Astrocyte of the hippocampus (primary cell): ENCODE results near the gene PPL.

Experiments used
- DNase-seq: peaks from one replicate; pipeline ENCODE4 v3.0.0; 2011; ENCODE audit warnings: low read depth, low spot score

PPL gene

DNA sequence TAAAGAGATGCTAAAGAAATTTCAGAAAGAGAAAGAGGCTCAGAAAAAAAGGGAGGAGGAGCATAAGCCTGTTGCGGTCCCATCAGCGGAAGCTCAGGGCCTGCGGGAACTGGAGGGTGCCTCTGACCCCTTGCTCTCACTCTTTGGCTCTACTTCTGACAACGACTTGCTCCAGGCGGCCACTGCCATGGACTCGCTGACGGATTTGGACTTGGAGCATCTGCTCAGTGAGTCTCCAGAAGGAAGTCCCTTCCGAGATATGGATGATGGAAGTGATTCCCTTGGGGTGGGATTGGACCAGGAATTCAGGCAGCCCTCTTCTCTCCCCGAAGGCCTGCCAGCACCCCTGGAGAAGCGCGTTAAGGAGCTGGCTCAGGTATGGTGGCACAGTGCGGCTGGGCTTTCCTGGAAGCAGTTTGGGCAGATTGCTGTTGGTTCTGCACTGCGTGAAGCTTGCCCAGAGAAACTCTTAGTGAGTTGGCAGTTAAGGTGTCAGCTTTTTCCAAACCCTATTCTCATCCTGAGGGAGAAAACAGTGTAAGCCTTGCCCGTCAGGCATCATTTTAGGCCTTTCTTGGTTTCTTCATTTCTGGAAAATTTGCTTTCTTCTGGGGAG, 76.1 kb downstream of the PPL start:
- DNase-seq: no peak

DNA sequence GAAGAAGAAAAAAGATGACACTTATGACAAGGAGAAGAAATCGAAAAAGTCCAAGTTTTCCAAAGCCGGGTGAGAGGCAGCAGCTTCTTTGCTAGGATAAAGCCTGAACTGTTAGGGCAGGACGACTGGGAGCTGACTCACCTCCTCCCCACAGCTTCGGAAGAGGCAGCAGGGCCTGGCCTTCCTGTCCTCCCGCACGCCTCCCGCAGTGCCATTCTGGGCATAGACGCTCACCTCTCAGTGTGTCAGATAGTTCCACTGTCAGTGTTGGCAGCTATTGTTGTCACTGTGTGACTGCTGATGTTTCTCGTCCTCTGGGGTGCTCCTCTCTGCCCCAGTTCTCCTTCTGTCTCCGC, 77.1 kb downstream of the PPL start:
- DNase-seq: peak; percentile 64

DNA sequence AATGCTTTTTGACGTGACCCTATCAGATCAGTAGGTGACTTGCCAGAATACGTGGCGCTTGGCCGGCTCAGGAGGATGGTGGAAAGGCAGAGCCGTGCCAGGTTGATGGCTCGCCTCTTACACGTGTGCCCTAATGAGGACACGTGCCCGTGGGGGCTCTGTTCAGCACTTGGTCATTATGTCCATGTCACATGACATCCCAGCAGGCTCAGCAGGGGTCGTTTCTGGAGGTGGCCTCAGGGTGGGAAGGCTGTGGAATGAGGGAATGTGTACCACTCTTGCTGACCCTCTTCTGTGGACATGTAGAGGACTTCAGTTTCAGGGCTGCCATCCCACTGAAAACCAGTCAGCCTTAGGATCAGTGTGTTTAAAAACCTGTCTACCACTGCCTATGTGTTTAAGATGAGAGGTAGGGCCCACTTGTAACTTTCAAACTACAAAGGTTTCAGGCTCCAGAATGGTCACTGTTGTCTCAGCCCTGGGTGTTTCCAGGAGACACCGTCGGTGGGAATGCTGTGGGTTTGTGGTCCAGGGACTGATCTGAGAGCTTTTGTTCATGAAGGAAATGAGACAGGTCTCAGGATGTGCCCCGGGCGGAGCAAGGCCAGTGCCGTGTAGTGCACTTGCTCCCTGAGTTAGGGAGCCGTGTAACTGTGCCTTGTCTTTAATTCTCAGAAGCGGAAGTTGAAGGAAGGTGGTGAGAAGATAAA, 77.6 kb downstream of the PPL start:
- peak; percentile 56 for DNase-seq

DNA sequence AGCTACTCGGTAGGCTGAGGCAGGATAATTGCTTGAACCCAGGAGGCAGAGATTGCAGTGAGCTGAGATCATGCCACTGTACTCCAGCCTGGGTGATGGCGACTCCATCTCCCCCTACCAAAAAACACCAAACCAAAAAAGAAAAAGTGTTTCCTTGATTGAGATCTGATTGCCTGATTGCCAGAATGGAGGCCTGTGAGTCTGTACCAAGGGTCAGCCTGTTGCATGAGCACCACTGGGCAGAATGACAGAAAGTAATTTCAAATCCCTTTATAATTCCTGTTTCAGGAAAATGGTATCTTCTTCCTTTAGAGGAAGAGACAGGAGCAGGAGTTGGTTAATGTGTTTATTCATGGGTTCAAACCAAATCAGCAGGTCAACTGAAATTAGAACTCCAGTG, 81.1 kb downstream of the PPL start:
- DNase-seq: no peak

DNA sequence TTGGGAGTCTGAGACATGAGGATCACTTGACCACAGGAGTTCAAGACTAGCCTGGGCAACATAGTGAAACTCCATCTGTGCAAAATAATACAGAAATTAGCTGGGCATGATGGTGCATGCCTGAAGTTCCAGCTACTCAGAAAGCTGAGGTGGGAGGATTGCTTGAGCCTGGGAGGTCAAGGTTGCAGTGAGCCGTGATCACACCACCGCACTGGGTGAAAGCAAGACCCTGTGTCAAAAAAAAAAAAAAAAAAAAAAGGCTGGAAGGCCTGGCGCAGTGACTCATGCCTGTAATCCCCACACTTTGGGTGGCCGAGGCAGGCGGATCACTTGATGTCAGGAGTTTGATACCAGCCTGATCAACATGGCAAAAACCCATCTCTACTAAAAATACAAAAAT, 81.6 kb downstream of the PPL start:
- no peak for DNase-seq

DNA sequence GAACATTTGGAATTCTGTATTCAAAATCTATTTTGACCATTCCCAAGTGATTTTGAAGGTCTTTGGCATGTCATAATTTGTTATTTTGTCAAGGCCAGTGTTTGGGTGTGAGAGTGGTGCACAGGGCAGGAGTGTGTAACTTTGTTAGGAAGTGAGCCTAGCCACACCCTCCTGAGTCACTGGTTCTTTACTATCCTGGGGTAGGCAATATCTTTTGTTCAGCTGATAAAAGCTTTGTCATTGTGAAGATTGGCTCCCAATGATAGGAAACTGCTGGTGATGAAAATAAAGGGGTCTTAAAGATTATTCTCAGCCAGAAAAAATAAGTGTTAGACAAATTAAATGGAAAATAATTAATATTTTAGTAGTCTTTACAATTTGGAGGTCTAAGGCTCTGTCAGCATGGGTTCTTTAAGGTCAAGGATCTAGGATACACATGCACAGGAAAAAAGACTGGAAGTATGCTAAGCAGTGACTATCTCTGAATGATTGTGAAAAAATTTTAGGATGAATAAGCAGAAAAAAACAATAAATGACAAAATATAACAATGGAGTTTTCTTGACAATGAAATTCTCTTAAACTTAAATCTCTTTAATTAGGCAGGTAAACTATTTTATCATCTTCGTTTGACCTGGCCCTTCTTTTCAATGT, 84.6 kb downstream of the PPL start:
- DNase-seq: no peak

DNA sequence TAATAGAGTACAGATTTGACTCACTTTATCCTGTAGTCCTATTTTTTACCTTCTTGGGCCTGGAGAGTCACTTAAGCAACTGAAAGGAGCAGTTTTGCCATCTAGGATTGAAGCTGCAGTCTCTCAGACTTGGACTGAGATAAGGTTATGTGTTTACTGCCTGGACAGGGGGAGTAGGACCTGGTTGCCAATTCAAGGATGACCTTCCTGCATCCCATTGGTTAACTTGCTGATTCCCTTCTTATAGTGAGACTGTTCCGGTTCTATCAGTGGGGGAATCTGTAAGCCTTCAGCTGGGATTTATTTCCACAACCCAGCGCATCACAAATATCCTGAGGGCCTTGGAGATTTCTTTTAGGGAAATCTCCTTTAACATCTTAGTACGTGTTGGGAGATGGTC, 86.7 kb downstream of the PPL start:
- no peak for DNase-seq

- DNase-seq: peak; percentile 75
Measured at GRCh38 chr16:4847774-4848587, 89.0 kb downstream of the PPL start.

- peak; percentile 99 for DNase-seq
Measured at GRCh38 chr16:4846901-4847773, 89.8 kb downstream of the PPL start, which contains the start of the genes GLYR1 and UBN1. Gene GLYR1, minus strand, starts transcription at chr16:4847288. Its CDS starts 23 bp downstream, at chr16:4847265. Gene UBN1, plus strand, starts transcription at chr16:4847481. Its CDS starts 5,437 bp downstream, at chr16:4852918.

DNA sequence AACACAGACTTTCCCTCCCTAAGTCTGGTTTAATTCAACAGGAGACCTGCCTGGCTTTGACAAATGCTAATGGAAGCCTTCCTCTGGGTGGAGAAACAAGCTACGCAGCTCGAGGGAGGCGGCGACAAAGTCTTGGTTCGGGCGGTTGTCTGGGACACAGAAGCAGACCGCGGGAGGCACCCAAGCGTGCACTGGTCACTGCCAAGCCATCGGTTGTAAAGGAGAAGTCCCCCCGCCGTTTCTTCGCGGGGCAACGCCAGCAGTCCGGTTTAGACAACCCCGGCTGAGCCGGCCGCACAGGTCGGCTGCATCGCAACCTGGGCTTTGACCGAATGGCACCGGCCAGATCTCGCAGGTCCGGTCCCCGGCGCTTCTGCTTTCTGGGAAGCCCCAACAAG, 90.4 kb downstream of the PPL start:
- peak; percentile 82 for DNase-seq

DNA sequence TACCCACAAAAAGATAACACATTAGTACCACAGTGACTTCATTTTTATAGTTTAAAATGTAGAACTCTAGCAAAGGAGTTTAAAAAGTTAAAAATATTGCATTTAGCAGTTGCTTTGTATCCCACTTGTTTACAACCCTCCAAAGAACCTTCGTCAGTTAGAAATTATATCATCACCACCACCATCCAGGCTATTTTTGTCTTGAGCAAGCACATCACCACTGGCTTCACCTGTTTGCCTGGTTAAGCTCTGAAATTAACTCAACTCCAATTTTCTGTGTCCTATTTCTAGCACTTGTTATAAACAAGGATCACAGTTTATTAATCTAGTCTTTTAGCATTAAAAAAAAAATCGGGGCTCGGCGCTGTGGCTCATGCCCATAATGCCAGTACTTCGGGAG, 96.0 kb downstream of the PPL start:
- DNase-seq: no peak

DNA sequence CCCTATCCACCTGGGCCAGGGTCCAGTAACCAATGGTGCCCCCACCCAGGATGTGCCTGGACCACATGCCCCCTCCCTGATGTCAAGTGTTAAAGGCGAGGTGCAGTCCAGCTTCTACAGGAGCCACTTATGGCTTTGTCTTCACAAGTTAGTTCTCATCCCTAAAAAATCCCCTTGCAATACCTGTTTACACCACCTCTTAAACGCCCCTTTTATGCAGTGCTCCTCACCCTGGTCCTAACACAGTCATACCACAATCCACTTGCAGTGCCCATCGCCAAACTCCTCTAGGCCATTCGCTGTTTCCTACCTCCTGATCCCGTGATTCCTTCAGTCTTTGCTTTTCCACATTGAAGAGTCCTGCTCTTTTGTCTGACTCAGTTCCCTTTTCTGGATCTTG, 97.0 kb downstream of the PPL start:
- DNase-seq: no peak

- no peak for DNase-seq
Measured at GRCh38 chr16:4837733-4838501, 99.0 kb downstream of the PPL start.

DNA sequence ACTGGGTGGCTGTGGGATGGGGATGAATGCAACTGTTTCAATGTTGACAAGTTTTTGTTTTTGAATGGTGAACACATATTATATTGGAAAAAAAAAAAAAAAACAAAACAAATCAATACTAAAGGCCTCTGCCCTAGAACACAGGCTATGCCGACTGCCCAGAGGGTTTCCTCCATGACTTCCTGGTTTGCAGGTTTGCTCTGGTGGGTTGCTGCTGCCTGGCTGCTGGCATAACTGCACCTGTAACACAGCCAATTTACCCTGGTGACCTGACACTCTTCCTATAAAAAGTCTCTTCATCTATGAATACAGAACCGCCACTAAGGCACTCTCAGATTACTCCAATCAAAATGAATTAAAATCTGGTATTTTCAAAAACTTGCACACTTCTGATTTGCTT, 100.2 kb downstream of the PPL start:
- no peak for DNase-seq

DNA sequence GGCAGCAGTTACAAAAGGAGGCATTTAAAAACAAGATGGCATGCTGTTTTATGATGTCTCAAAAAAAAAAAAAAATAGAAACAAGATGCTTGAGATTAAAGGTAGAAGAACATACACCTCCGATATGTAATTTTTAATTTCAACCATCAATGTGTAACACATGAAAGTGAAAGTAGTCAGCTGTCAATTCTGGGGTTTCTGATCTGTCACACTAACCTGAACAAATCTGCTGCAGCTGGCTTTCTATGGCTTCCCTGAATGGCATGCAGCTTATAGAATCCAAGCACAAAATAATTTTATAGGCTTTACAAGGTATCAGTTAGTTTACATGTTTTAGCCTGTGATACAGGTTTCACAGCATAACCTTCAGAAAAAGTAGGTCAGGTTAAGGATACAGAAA, 103.4 kb downstream of the PPL start:
- DNase-seq: no peak

- no peak for DNase-seq
Measured at GRCh38 chr16:4832698-4833343, 104.1 kb downstream of the PPL start.
